ENCODE results near the gene AURKAIP1.

Gene AURKAIP1

DNA sequence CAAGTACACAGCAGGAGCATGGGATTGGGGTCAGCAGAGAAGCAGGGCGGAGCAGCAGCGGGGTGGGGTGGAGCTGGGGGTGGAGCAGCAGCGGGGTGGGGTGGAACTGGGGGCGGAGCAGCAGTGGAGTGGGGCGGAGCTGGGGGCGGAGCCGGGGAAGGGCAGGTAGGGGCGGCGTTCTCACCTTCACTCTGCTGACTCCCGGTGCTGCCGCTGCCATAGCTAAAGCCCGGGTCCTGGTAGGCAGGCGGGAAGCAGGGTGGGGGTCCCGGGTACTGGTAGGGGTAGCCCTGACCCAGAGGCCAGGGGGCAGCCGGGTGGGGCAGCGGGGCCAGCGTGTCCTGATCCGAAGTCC is 37.2 kb downstream of the AURKAIP1 start:
- H3K4me3 ChIP-seq (ENCODE audit: low read depth, low read length) = no peak overlapping the region
- no peak for DNase-seq (ENCODE audit: low read depth)
- TF ChIP-seq, protein P1, sequence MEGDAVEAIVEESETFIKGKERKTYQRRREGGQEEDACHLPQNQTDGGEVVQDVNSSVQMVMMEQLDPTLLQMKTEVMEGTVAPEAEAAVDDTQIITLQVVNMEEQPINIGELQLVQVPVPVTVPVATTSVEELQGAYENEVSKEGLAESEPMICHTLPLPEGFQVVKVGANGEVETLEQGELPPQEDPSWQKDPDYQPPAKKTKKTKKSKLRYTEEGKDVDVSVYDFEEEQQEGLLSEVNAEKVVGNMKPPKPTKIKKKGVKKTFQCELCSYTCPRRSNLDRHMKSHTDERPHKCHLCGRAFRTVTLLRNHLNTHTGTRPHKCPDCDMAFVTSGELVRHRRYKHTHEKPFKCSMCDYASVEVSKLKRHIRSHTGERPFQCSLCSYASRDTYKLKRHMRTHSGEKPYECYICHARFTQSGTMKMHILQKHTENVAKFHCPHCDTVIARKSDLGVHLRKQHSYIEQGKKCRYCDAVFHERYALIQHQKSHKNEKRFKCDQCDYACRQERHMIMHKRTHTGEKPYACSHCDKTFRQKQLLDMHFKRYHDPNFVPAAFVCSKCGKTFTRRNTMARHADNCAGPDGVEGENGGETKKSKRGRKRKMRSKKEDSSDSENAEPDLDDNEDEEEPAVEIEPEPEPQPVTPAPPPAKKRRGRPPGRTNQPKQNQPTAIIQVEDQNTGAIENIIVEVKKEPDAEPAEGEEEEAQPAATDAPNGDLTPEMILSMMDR (IDR thresholded peaks at IDR 0.05; ENCODE audit: low read depth, low read length) = no peak
- TF ChIP-seq POLR2A (IDR thresholded peaks at IDR 0.05; ENCODE audit: extremely low read depth, insufficient read length) = no peak
- TF ChIP-seq MAX (IDR thresholded peaks at IDR 0.05; ENCODE audit: low read depth, low read length) = no peak
- no peak for TF ChIP-seq MYC (IDR thresholded peaks at IDR 0.05; ENCODE audit: low read depth, low read length)

DNA sequence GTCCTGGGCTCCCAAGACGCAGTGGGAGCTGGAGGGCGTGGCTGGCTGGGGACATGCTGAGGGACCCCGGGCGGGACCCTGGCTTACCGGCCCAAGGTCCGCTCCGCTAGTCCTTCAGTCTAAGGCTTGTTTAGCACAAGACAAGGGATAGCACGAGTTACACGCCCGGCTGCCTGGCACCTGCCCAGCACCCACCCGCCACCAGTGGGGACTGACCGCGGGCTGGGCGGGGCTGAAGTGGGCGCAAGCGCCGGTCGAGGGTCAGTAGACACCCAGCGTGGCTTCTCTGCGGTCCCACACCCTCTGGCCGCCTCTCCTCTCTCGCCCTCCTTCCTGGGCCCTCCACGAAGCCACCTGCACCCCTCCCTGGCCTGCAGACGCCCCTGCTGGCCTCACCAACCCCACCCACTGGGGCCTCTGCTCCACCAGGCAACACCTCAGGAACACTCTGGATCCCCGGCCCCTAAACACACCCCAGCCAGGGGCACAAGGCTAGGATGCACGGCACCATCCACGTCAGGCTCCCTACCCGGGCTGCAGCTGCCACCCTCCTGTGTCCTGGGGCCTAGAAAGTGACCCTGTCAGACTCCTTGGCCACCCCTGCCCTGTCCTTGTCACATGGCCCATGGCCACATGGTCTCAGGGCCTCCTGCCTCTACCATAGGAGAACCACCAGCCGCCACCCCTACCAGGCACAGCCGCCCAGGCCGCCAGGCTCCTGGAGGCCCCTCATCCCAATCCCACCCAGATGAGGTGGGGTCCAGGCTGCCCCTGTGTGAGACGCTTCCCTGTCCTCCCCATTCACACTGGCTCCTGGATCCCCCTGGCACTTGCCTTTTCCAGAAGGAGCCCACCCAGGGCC is 37.8 kb downstream of the AURKAIP1 start:
- H3K4me3 ChIP-seq (ENCODE audit: low read depth, low read length) = no peak overlapping the region
- no peak for TF ChIP-seq POLR2A (IDR thresholded peaks at IDR 0.05; ENCODE audit: extremely low read depth, insufficient read length)
- TF ChIP-seq, protein P1 (IDR thresholded peaks at IDR 0.05; ENCODE audit: low read depth, low read length) = no peak
- no peak for TF ChIP-seq MYC (IDR thresholded peaks at IDR 0.05; ENCODE audit: low read depth, low read length)
- TF ChIP-seq MAX (IDR thresholded peaks at IDR 0.05; ENCODE audit: low read depth, low read length) = no peak
- no peak for DNase-seq (ENCODE audit: low read depth)

DNA sequence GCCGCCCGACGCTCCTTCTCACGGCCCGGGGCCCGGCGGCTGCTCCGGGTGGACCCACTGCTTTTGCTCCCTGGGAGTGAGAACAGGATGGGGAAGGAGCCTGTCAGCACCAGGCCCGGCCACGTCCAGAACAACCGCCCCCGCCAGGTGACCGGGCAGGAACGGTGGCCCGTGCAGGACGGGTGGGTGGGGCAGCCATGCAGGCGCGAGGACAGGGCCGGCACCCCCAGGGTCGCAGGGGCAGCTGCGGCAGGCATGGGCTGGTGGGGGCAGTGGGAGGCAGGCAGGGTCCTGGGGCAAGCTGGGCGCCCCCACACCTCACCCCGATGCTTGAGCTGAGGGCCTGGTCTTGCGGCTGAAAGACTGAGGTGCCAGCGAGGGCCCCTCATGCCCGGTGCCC is 38.6 kb downstream of the AURKAIP1 start:
- TF ChIP-seq POLR2A (IDR thresholded peaks at IDR 0.05; ENCODE audit: extremely low read depth, insufficient read length) (no peak), MYC (IDR thresholded peaks at IDR 0.05; ENCODE audit: low read depth, low read length) (no peak), MAX (IDR thresholded peaks at IDR 0.05; ENCODE audit: low read depth, low read length) (no peak)
- TF ChIP-seq, protein P1 (IDR thresholded peaks at IDR 0.05; ENCODE audit: low read depth, low read length) = no peak
- no peak for DNase-seq (ENCODE audit: low read depth)
- no peak overlapping the region for H3K4me3 ChIP-seq (ENCODE audit: low read depth, low read length)

- no peak overlapping the region for H3K4me3 ChIP-seq (ENCODE audit: low read depth, low read length)
- DNase-seq (ENCODE audit: low read depth) = no peak
- no peak for TF ChIP-seq POLR2A (IDR thresholded peaks at IDR 0.05; ENCODE audit: extremely low read depth, insufficient read length)
- no peak for TF ChIP-seq MAX (IDR thresholded peaks at IDR 0.05; ENCODE audit: low read depth, low read length)
- TF ChIP-seq, protein P1 (IDR thresholded peaks at IDR 0.05; ENCODE audit: low read depth, low read length) = no peak
- no peak for TF ChIP-seq MYC (IDR thresholded peaks at IDR 0.05; ENCODE audit: low read depth, low read length)
Observed at GRCh38 chr1:1335792-1336248, 39.2 kb downstream of the AURKAIP1 start.

- no peak overlapping the region for H3K4me3 ChIP-seq (ENCODE audit: low read depth, low read length)
- TF ChIP-seq, protein P1 (IDR thresholded peaks at IDR 0.05; ENCODE audit: low read depth, low read length) = no peak
- no peak for TF ChIP-seq MYC (IDR thresholded peaks at IDR 0.05; ENCODE audit: low read depth, low read length)
- TF ChIP-seq MAX (IDR thresholded peaks at IDR 0.05; ENCODE audit: low read depth, low read length) = no peak
- TF ChIP-seq POLR2A (IDR thresholded peaks at IDR 0.05; ENCODE audit: extremely low read depth, insufficient read length) = no peak
- DNase-seq (ENCODE audit: low read depth) = no peak
Observed at GRCh38 chr1:1335283-1335682, 39.7 kb downstream of the AURKAIP1 start.

All from NB4 (cell line).